ENCODE results near the gene STARD9. TPM values are rescaled to one million over a fixed set of nuclear protein-coding genes. Genes with fewer than 3 reads are reported as not detected.
"Not testable (repeated sequence)": the region's sequence is repeated elsewhere in the genome, so short reads cannot be mapped to it uniquely, and the experiment has no call there.

STARD9 gene
- total RNA-seq, 1 donor from 2014 or later, result 35.1 TPM

DNA sequence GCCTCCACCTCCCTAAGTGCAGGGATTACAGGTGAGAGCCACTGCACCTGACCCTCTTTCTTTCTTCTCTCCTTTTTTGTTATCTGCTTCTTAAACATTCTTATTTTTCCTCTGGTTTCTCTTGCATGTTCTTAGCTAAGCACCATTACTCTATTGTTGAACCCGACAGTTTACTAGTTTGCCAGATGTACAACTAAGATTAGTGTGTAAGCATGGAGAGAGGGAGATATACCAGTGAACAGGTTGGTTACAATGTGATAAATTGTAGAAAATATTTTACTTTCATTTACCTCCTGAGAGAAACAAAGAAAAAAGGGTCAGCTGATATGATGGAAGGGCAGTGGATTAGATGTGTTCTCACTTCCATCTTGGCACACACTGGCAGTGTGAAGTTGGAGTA lies 21.9 kb upstream of the STARD9 start:
- H3K36me3 ChIP-seq, result peaks cover 0 to 4% of the 10 kb centered on the region in 2 donors
- no peak for DNase-seq (ENCODE audit: extremely low spot score in 2 of 2)
- H3K27ac ChIP-seq, result no peak overlapping the region
- intact Hi-C loops (cut with DNase I), result no loop called here
- no peak overlapping the region for H3K4me3 ChIP-seq
- no peaks in the 10 kb centered on the region for H3K27me3 ChIP-seq
- no peaks in the 10 kb centered on the region for H3K9me3 ChIP-seq
- H3K4me1 ChIP-seq, result peaks cover 5% of the 10 kb centered on the region
- TF ChIP-seq POLR2AphosphoS5 (IDR thresholded peaks at IDR 0.05; ENCODE audit: insufficient read depth in 1 of 2, low read depth in 1 of 2) (no peak), POLR2A (IDR thresholded peaks at IDR 0.05) (no peak)

DNA sequence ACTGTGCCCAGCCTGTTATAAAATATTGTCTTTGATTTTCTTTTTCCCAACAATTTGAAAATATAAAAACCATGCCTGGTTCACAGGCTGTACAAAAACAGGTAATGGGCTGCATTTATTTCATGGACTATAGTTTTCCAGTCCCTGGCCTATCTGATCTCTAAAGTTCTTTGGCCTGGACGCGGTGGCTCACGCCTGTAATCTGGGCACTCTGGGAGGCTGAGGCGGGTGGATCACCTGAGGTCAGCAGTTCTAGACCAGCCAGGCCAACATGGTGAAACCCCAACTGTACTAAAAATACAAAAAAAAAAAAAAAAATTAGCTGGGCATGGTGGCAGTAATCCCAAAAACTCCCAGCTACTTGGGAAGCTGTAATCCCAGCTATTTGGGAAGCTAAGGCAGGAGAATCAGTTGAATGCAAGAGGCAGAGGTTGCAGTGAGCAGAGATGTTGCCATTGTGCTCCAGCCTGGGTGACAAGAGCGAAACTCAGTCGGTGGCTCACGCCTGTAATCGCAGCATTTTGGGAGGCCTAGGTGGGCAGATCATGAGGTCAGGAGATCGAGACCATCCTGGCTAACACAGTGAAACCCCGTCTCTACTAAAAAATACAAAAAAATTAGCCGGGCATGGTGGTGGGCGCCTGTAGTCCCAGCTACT lies 18.7 kb upstream of the STARD9 start:
- H3K27me3 ChIP-seq; H3K9me3 ChIP-seq; DNase-seq (ENCODE audit: extremely low spot score in 2 of 2); H3K4me1 ChIP-seq; H3K4me3 ChIP-seq; intact Hi-C loops (cut with DNase I); H3K36me3 ChIP-seq; H3K27ac ChIP-seq: not testable (repeated sequence)

GRCh38 chr15:42558739-42559138 lies 16.7 kb upstream of the STARD9 start:
- intact Hi-C loops (cut with DNase I), result no loop called here

DNA sequence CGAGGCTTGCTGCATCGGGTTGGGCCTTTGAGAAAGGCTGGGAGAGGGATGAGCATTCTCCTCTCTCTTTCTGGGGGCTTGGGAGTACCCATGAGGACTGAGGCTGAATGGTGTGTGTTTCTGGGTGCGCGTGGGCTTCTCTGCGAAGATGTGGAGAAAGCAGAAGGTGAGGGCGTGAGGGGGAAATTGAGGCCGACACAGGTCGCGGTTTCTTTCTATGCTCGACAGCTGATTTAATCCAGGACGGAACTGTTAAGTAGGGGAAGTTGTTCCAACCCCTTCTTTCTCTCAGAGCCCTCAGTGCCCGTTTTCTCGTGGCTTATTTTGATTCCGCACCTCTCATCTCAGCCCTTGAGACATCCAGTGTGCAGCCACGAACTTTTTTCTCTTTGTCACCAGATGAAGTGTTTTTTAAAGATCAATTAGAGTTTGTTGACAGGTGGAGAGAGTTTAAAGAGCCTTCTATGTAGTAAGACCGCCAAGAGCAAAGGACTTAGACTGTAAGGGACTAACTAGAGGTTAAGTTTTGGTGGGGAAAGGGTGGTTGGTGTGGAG lies 711 bp downstream of the STARD9 start:
- intact Hi-C loops (cut with DNase I), result no loop called here

More at GRCh38 chr15:42558739-42559138, 16.7 kb upstream of the STARD9 start:
- H3K36me3 ChIP-seq, result peaks cover 0 to 25% of the 10 kb centered on the region in 2 donors
- no peaks in the 10 kb centered on the region for H3K27me3 ChIP-seq
- no peak overlapping the region for H3K4me3 ChIP-seq
- H3K27ac ChIP-seq, result no peak overlapping the region
- DNase-seq (ENCODE audit: extremely low spot score in 2 of 2), result no peak
- TF ChIP-seq, protein P1, sequence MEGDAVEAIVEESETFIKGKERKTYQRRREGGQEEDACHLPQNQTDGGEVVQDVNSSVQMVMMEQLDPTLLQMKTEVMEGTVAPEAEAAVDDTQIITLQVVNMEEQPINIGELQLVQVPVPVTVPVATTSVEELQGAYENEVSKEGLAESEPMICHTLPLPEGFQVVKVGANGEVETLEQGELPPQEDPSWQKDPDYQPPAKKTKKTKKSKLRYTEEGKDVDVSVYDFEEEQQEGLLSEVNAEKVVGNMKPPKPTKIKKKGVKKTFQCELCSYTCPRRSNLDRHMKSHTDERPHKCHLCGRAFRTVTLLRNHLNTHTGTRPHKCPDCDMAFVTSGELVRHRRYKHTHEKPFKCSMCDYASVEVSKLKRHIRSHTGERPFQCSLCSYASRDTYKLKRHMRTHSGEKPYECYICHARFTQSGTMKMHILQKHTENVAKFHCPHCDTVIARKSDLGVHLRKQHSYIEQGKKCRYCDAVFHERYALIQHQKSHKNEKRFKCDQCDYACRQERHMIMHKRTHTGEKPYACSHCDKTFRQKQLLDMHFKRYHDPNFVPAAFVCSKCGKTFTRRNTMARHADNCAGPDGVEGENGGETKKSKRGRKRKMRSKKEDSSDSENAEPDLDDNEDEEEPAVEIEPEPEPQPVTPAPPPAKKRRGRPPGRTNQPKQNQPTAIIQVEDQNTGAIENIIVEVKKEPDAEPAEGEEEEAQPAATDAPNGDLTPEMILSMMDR (IDR thresholded peaks at IDR 0.05), result no peak
- TF ChIP-seq POLR2AphosphoS5 (IDR thresholded peaks at IDR 0.05; ENCODE audit: insufficient read depth in 1 of 2, low read depth in 1 of 2) (no peak), POLR2A (IDR thresholded peaks at IDR 0.05) (no peak)
- H3K9me3 ChIP-seq, result no peaks in the 10 kb centered on the region
- no peaks in the 10 kb centered on the region for H3K4me1 ChIP-seq

GRCh38 chr15:42576776-42577175 lies 1.4 kb downstream of the STARD9 start:
- no peak for DNase-seq (ENCODE audit: extremely low spot score in 2 of 2)
- peak overlapping the region; percentile 90 for H3K27ac ChIP-seq
- no peaks in the 10 kb centered on the region for H3K27me3 ChIP-seq
- H3K36me3 ChIP-seq, result no peaks in the 10 kb centered on the region
- intact Hi-C loops (cut with DNase I), result no loop called here
- no peaks in the 10 kb centered on the region for H3K9me3 ChIP-seq
- no peak for TF ChIP-seq POLR2A (IDR thresholded peaks at IDR 0.05)
- TF ChIP-seq, protein P1 (IDR thresholded peaks at IDR 0.05), result no peak
- TF ChIP-seq POLR2AphosphoS5 (IDR thresholded peaks at IDR 0.05; ENCODE audit: insufficient read depth in 1 of 2, low read depth in 1 of 2), result no peak
- peak overlapping the region; percentile 74 to 75 for H3K4me3 ChIP-seq
- peaks cover 54% of the 10 kb centered on the region for H3K4me1 ChIP-seq

More for the DNA sequence above, 711 bp downstream of the STARD9 start:
- Histone ChIP-seq H3K27me3 (no peaks in the 10 kb centered on the region), H3K36me3 (no peaks in the 10 kb centered on the region), H3K4me3 (peak overlapping the region; percentile 74 to 75), H3K4me1 (peaks cover 49% of the 10 kb centered on the region), H3K9me3 (no peaks in the 10 kb centered on the region), H3K27ac (peak overlapping the region; percentile 90)
- no peak for TF ChIP-seq POLR2AphosphoS5 (IDR thresholded peaks at IDR 0.05; ENCODE audit: insufficient read depth in 1 of 2, low read depth in 1 of 2)
- DNase-seq (ENCODE audit: extremely low spot score in 2 of 2), result no peak

GRCh38 chr15:42577514-42578031 lies 2.2 kb downstream of the STARD9 start:
- DNase-seq (ENCODE audit: extremely low spot score in 2 of 2), result no peak
- Histone ChIP-seq H3K4me1 (peaks cover 62% of the 10 kb centered on the region), H3K27ac (peak overlapping the region; percentile 90), H3K36me3 (no peaks in the 10 kb centered on the region), H3K27me3 (no peaks in the 10 kb centered on the region), H3K9me3 (no peaks in the 10 kb centered on the region), H3K4me3 (peak overlapping the region in 1 of 2 donors; percentile 74)
- intact Hi-C loops (cut with DNase I), result no loop called here
- TF ChIP-seq, protein P1 (IDR thresholded peaks at IDR 0.05), result no peak
